SW480 (cell line): Measurements from ENCODE around the gene NHSL1.

ENCODE experiments used
- DNase-seq: peaks from one replicate; pipeline ENCODE4 v3.0.0-alpha.2; 2016; ENCODE audit warnings: low spot score

Gene NHSL1

GRCh38 chr6:138456401-138456790 is 42.9 kb downstream of the NHSL1 start:
- DNase-seq: no peak

- peak; percentile 70 for DNase-seq
Observed at GRCh38 chr6:138455746-138456400, 43.4 kb downstream of the NHSL1 start.

GRCh38 chr6:138454981-138455706 is 44.1 kb downstream of the NHSL1 start:
- DNase-seq: peak; percentile 36

- no peak for DNase-seq
Observed at GRCh38 chr6:138451043-138451442, 48.3 kb downstream of the NHSL1 start.

- DNase-seq: no peak
Observed at GRCh38 chr6:138450445-138450844, 48.8 kb downstream of the NHSL1 start.

- no peak for DNase-seq
Observed at GRCh38 chr6:138446821-138447220, 52.5 kb downstream of the NHSL1 start.

- no peak for DNase-seq
Observed at GRCh38 chr6:138443979-138444378, 55.3 kb downstream of the NHSL1 start.

GRCh38 chr6:138442663-138443062 is 56.6 kb downstream of the NHSL1 start:
- no peak for DNase-seq

GRCh38 chr6:138441965-138442364 is 57.3 kb downstream of the NHSL1 start:
- no peak for DNase-seq

- no peak for DNase-seq
Observed at GRCh38 chr6:138440758-138441357, 58.4 kb downstream of the NHSL1 start.

- DNase-seq: no peak
Observed at GRCh38 chr6:138440296-138440695, 59.0 kb downstream of the NHSL1 start.

GRCh38 chr6:138439546-138439945 is 59.7 kb downstream of the NHSL1 start:
- DNase-seq: no peak

GRCh38 chr6:138434925-138435324 is 64.4 kb downstream of the NHSL1 start:
- no peak for DNase-seq

GRCh38 chr6:138434096-138434495 is 65.2 kb downstream of the NHSL1 start:
- DNase-seq: no peak

GRCh38 chr6:138432063-138432356 is 67.3 kb downstream of the NHSL1 start:
- no peak for DNase-seq

GRCh38 chr6:138431256-138432062 is 67.8 kb downstream of the NHSL1 start:
- DNase-seq: no peak

GRCh38 chr6:138430361-138431145 is 68.7 kb downstream of the NHSL1 start:
- no peak for DNase-seq

GRCh38 chr6:138429761-138430160 is 69.5 kb downstream of the NHSL1 start:
- no peak for DNase-seq

GRCh38 chr6:138428944-138429598 is 70.2 kb downstream of the NHSL1 start:
- peak; percentile 31 for DNase-seq

GRCh38 chr6:138427701-138428100 is 71.6 kb downstream of the NHSL1 start:
- no peak for DNase-seq

GRCh38 chr6:138426500-138427123 is 72.7 kb downstream of the NHSL1 start:
- DNase-seq: no peak
